OCI-LY3 (cell line): ENCODE measurements around the gene CYFIP2.

ENCODE experiments used
- H2AFZ ChIP-seq: fragments of 200-600, 300-600 bp; shearing (Covaris generic); 2 replicates; pipeline ENCODE4 v1.6.0; 2014; ENCODE audit warnings: antibody characterized with exemption, low read depth, low read length
- H3K27ac ChIP-seq: fragments of 200-600, 300-600 bp; sonication (generic); 2 replicates; pipeline ENCODE4 v1.5.1; 2014; ENCODE audit warnings: mild to moderate bottlenecking, low read length, moderate library complexity, mixed read lengths
- H3K27me3 ChIP-seq: fragments of 200-600, 300-600 bp; sonication (generic); 2 replicates; pipeline ENCODE4 v1.6.1; 2014; ENCODE audit warnings: low read depth, low read length, mixed read lengths
- H3K36me3 ChIP-seq: fragments of 200-600, 300-600 bp; sonication (generic); replicated peaks from 2 replicates; pipeline ENCODE3; 2014; ENCODE audit warnings: low read depth, low read length, mixed read lengths
- H3K4me1 ChIP-seq: fragments of 300-600, 200-600 bp; sonication (generic); 2 replicates; pipeline ENCODE4 v1.6.1; 2014; ENCODE audit warnings: low read length, mixed read lengths
- H3K4me2 ChIP-seq: fragments of 200-600, 300-600 bp; sonication (generic); 2 replicates; pipeline ENCODE4 v1.6.1; 2014; ENCODE audit warnings: low read length, mixed read lengths
- H3K4me3 ChIP-seq: fragments of 300-600, 200-600 bp; sonication (generic); 2 replicates; pipeline ENCODE4 v1.5.1; 2014; ENCODE audit warnings: antibody characterized with exemption, mild to moderate bottlenecking, low read length, moderate library complexity
- H3K79me2 ChIP-seq: fragments of 300-600, 200-600 bp; shearing (Covaris generic); 2 replicates; pipeline ENCODE4 v1.6.1; 2014; ENCODE audit warnings: mild to moderate bottlenecking, low read length, mixed read lengths
- H3K9ac ChIP-seq: fragments of 300-600, 200-600 bp; shearing (Covaris generic); 2 replicates; pipeline ENCODE4 v1.6.0; 2014; ENCODE audit warnings: mild to moderate bottlenecking, low read length, moderate library complexity
- H3K9me3 ChIP-seq: fragments of 200-600, 300-600 bp; shearing (Covaris generic); 2 replicates; pipeline ENCODE4 v1.6.1; 2014; ENCODE audit warnings: low read length, mixed read lengths; ENCODE audit not compliant: insufficient read depth
- H4K20me1 ChIP-seq: fragments of 200-600, 300-600 bp; sonication (generic); 2 replicates; pipeline ENCODE4 v1.6.1; 2016; ENCODE audit warnings: low read length, mixed read lengths; ENCODE audit not compliant: insufficient read depth
- CTCF ChIP-seq: fragments of 200-600, 300-600 bp; sonication (generic); IDR thresholded peaks from 2 replicates; pipeline ENCODE4 v1.5.1; 2014; ENCODE audit warnings: antibody characterized with exemption, low read length, low read depth
- EZH2phosphoT487 ChIP-seq: fragments of 200-600 bp; shearing (Covaris generic); IDR thresholded peaks from 2 replicates; pipeline ENCODE4 v1.6.1; 2018; ENCODE audit warnings: antibody characterized with exemption, mixed run types, low read depth

CYFIP2 gene

DNA sequence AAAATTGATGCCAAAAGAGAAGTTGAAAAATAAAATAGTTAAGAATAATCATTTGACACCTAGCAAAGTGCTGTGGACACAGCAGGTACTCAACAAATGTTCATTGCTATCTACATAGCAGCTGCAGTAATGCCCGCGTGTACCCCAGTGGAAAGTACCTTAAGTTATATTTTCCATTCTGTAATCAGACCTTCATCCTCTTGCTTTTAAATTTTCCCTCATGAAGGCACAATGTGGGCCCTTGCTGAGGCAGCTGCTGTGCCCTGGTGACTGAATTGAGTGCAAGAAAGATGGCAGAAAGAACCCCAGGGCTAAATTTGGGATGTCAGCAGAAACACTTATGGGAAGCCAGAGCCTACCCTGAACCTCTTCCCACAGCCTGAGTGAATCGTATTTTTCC, 65.9 kb downstream of the CYFIP2 start:
- Histone ChIP-seq H3K4me1 (no peaks in the 10 kb centered on the region), H3K36me3 (peaks cover 16% of the 10 kb centered on the region), H3K4me2 (no peak overlapping the region), H3K27me3 (no peaks in the 10 kb centered on the region), H2AFZ (no peak overlapping the region), H3K9me3 (no peaks in the 10 kb centered on the region), H3K9ac (no peak overlapping the region), H3K4me3 (no peak overlapping the region), H3K27ac (no peak overlapping the region), H4K20me1 (no peaks in the 10 kb centered on the region), H3K79me2 (no peaks in the 10 kb centered on the region)
- TF ChIP-seq EZH2phosphoT487 (no peak), CTCF (no peak)

DNA sequence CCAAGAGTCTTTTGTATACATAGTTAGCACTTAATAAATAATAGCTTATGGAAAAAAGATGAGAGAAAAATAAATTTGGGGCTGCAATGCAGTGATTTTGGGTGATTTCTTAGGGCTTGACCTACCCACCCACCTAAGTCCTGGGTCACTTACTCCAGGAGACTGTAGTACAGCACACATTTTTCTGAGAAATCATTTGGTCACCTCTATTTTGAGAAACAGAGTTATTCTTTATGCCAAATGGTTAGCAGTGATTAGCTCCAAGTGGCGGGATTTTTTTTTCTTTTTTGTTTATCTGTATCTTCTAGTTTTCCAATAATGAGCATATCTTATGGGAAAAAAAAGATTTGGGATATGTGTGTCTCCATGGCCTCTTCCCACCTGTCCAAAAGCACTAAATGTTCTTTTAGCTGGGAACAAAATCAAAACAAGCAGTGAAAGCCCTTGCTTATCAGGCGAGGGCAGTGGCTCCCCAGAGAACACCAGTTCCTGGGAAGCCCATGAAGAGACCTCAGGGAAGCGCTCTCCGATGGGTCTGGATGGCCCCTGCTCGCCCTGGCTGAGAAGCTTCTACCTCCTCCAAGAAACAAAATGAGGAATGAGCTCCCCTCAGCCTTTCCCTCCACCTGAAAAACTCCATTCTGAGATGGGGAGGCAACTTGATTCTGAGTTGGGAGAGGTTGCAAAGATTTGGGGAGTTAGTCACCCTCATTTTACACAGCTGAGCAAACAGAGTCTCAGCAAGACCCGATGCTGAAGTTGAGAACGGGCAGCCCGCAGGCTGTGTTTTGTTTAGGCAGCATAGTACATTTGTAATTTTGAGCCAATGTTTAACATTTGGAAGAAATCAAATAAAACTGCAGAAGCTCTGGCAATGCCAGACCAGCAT, 69.9 kb downstream of the CYFIP2 start:
- no peaks in the 10 kb centered on the region for H3K27me3 ChIP-seq
- peaks cover 9% of the 10 kb centered on the region for H3K36me3 ChIP-seq
- TF ChIP-seq CTCF (no peak), EZH2phosphoT487 (no peak)
- H3K27ac ChIP-seq = no peak overlapping the region
- no peak overlapping the region for H2AFZ ChIP-seq
- no peaks in the 10 kb centered on the region for H4K20me1 ChIP-seq
- no peaks in the 10 kb centered on the region for H3K9me3 ChIP-seq
- H3K9ac ChIP-seq = no peak overlapping the region
- no peaks in the 10 kb centered on the region for H3K79me2 ChIP-seq
- no peak overlapping the region for H3K4me3 ChIP-seq
- no peak overlapping the region for H3K4me2 ChIP-seq
- no peaks in the 10 kb centered on the region for H3K4me1 ChIP-seq

GRCh38 chr5:157336423-157336744, 70.5 kb downstream of the CYFIP2 start:
- H3K9ac ChIP-seq = no peak overlapping the region
- no peaks in the 10 kb centered on the region for H4K20me1 ChIP-seq
- no peaks in the 10 kb centered on the region for H3K4me1 ChIP-seq
- H3K36me3 ChIP-seq = peaks cover 9% of the 10 kb centered on the region
- no peak overlapping the region for H3K27ac ChIP-seq
- no peak overlapping the region for H3K4me3 ChIP-seq
- no peak overlapping the region for H3K4me2 ChIP-seq
- no peaks in the 10 kb centered on the region for H3K9me3 ChIP-seq
- no peak overlapping the region for H2AFZ ChIP-seq
- no peaks in the 10 kb centered on the region for H3K27me3 ChIP-seq
- no peaks in the 10 kb centered on the region for H3K79me2 ChIP-seq
- TF ChIP-seq CTCF (no peak), EZH2phosphoT487 (no peak)

DNA sequence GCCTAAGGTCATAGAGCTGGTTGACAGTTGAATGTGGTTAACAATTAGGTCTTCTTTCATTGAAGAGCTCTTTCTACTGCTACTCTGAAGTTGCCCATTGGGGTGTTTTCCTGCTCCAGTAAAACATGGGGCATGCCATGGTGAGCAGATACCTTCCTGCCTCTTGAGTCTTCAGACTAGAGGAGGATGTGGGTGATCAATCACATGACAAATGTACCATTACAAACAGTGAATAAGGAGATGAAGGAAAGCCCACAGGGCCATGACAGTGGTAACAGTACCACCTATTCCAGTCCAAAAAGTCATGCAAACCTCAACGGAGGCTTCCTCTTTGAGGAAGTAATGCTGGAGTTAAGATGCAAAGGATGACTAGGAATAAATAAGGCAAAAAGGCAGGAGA, 73.5 kb downstream of the CYFIP2 start:
- H3K9ac ChIP-seq = no peak overlapping the region
- H3K4me3 ChIP-seq = no peak overlapping the region
- no peaks in the 10 kb centered on the region for H4K20me1 ChIP-seq
- no peaks in the 10 kb centered on the region for H3K9me3 ChIP-seq
- no peaks in the 10 kb centered on the region for H3K27me3 ChIP-seq
- no peak overlapping the region for H2AFZ ChIP-seq
- no peak for TF ChIP-seq EZH2phosphoT487
- no peak for TF ChIP-seq CTCF
- H3K4me1 ChIP-seq = no peaks in the 10 kb centered on the region
- no peak overlapping the region for H3K4me2 ChIP-seq
- H3K36me3 ChIP-seq = peaks cover 3% of the 10 kb centered on the region
- H3K27ac ChIP-seq = no peak overlapping the region
- H3K79me2 ChIP-seq = no peaks in the 10 kb centered on the region
